Hindlimb muscle (tissue), 1 donor: Measurements from ENCODE around the gene GNPTG. TPM values are rescaled to one million over a fixed set of nuclear protein-coding genes. Genes with fewer than 3 reads are reported as not detected.

Source experiments
- DNase-seq: peaks from one replicate; pipeline ENCODE4 v3.0.0-alpha.2; 2013
- polyA plus RNA-seq: library from polyadenylated mRNA; unstranded; fragments of 120-200 nt; gene quantifications from one replicate; pipeline ENCODE4 v1.2.1, GENCODE V29; 2013; ENCODE audit not compliant: insufficient read length

Gene GNPTG
- polyA plus RNA-seq, 1 donor = 40.6 TPM

DNA sequence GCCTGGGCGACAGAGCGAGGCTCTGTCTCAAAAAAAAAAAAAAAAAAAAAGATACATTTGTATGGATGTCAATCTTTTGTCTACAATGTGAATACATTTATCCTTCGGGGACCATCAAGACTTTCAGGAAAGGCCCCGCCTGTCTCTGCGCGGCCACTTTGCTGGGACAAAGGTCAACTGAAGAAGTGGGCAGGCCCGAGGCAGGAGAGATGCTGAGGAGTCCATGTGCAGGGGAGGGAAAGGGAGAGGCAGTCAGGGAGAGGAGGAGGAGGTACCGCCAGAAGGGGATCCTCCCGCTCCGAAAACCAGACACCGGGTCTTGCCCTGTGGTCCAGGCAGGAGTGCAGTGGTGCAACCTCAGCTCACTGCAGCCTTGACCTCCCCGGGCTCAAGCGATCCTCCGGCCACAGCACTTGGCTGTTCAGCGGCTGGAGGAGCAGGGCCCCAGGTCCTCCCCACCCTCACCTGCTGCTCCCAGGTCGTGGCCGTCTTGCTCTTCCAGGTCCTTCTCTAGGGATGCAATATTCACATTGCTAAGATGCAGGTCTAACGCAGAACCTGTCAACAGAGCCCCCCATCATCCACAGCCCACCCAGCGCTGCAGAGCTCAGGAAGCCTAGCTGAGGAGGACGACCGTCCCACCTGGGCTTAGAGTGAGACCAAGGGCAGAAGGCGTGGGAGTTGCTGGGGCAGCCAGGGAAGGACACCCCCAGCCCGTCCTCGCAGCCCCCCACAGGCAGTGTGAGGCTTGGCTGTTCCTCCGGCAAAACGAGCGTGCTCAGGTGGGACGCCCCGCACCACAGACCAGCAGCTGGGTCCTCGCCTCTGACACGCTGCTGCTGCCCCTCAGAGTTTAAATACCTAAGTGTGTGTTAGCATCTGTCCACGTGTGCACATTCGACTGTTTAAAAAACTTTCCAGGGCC is 19.6 kb downstream of the GNPTG start:
- no peak for DNase-seq

DNA sequence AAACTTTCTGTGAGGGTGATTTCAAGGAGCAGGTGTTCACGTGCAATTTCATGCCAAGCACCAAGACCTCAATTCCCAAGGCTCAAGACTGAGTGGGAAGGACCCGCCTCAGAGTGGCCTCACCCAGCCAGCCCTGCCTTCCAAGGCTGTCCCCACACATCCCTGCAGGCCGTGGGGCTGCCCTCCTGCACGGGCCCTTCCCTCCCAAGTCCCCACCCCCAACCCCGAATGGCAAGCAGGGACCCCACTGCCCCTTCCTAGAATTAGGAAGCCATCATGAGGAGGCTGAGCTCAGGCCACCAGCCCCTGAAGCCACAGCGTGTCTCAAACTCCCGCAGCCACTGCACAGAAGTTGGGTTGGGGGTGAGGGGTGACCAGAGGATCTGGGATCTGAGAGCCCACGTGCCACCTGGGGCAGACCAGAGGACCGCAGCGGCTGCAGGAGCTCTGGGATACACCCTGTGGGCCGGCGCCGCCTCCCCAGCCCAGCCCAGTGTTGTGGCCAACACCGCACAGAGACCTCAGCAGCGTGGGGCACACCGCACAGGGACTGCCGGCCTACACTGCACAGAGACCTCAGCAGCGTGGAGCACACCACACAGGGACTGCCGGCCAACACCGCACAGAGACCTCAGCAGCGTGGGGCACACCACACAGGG is 20.7 kb downstream of the GNPTG start:
- DNase-seq = no peak

DNA sequence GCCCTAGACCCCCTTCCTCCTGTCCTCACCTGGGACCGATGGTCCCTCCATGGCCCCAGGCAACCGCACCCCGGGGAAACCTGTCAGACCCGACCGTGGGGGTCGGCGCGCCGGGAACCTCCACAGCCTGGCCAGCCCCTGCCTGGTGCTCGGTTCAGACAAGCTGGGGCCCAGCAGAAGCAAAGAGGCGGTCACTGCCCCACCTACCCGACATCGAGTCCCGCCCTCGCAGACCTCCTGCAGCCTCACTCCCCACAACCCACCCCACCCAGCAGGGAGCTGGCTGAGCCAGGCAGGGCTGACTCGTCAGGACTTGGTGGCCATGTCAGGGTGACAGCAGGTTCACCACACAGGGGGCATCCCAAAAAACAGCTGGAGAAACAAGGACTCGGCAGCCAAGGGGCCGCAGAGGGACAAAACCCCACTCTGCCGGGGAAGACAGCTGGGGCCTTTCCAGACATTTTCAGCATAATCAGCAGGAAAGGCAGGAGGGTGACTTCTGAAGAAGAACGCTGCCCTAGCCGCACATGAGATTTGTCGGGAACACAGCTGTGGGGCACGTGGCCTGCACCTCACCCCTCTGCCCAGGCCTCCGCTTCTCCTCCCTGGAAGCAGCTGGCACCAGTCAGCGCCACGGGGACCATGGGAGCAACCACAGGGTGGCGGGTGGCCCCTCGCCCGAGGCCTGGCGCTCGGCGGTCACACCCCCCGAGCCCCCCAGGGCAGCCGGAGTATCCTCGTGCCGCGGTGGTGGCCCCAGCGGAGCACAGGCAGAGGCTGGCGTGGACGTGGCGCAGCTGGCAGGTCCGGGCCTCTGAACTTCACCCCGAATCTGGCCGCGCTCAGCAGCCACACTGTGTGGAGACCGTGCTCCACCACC is 22.9 kb downstream of the GNPTG start:
- no peak for DNase-seq

DNA sequence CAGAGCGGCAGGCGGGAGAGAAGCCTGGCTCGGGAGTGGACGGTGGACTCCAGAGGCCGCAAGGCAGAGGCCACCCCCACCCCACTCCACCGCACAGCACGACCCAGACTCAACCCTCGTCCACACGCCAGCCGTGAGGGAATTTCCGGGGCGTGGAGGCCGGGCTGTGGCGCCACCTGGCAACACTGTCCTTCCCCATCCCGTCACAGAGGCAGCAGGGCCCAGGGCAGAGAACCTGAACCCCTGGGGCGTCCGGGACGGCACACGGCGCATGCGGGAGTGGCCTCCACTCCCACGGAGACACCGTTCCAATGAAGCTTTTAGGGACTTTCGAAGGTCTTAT is 23.5 kb downstream of the GNPTG start:
- no peak for DNase-seq

DNA sequence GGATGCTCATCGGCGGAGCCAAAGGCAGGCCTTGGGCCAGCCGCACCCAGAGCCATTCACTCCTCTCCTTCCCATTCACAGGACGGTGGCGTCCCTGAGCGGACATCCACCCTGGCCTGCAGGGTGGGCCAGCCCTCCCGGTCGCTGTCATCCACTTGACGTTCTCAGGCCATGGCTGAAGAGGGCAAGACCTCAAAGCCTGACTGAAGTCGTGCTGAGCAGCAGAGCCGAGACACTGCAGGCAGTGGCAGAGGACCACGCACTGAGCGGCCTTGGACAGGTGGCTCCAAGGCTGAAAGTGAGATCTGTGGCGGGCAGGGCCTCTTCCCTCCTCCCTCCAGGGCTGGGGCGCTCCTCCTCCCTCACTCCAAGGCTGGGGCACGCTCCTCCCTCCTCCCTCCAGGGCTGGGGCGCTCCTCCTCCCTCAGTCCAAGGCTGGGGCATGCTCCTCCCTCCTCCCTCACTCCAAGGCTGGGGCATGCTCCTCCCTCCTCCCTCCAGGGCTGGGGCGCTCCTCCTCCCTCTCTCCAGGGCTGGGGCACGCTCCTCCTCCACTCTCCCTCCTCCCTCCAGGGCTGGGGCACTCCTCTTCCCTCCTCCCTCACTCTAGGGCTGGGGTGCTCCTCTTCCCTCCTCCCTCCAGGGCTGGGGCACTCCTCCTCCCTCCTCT is 24.1 kb downstream of the GNPTG start:
- no peak for DNase-seq

DNA sequence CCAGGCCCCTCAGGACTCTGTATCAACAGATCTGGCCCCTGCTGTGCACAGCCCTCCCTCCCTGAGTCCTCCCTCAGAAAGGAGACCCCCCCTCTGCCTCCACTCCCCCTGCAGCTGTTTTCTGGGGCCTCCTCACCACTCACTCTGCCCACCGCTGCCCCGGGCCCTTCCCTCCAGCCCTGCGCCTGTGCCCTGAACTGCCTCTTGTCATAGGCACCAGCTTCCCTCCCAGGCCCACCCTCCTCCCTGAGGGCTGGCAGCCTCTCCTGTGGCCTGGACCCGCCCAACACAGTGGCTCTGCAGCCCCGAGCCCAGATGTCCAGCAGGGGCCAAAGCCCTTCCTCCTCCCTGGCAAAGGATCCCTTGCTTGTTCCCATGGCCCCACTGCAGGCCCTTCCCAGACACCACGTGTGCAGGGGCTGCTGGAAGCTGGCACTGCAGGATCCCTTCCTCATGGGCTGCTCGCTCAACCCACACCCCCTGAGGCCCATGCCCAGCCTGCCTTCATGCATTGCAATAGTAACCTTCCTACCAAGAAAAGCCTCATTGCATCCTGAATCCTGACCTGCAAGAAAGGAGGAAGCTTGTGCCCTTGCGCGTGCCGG is 25.8 kb downstream of the GNPTG start:
- DNase-seq = no peak

DNA sequence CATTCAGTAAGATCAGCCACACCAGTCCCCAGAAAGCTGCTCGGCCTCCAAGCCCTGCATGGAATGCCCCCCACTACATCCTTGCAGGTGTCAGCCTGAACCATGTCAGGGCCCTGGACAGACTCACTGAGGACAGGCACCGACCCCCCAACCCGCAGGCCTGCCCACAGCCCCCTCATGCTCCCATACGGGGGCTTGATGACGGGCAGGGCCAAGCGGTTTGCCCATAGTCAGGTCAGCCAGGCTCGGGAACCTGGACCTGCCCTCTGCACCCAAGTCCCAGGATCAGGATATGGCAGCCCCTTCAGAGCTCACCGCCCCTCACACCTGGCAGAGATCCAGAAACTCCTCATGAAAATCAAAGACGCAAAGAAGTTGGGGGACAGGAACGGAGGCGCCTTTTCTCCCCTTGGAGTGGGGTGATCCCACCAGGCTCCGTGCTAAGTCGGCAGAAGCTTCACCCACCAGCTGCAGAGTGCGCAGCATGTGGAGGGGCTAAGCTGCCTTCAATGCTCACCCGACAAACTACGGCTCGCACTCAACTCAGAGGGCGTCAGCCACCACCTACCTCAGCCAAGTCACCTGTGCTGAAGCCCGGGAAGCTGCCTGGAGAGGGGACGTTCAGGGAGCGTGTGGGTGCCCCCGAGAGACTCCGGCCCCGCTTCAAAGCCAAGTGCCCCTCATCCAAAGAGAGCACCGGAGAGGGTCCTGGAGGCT is 26.5 kb downstream of the GNPTG start:
- no peak for DNase-seq

DNA sequence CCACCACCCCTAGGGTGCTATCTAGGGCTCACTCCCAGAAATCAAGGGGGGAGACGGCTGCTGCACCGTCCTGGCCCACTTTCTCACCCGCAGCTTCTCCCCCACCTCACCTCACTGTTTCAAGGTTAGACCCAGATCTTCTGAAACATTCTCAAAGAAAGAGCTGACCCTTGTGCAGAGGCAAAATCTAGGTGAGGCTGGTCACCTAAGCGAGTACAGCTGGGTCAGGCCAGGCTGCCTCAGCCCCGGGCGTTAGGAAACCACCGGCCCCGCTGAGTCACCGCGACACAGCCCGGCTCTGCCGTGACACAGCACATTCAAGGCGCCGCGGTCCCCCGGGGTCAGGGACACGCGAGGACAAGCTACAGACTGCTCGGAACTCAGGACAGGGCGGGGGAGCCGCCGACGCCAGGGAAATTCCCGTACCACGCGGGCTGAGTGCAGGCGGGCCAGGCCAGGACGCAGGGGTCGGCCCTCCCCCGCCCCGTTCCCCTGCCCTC is 27.1 kb downstream of the GNPTG start:
- DNase-seq = peak; percentile 56

DNA sequence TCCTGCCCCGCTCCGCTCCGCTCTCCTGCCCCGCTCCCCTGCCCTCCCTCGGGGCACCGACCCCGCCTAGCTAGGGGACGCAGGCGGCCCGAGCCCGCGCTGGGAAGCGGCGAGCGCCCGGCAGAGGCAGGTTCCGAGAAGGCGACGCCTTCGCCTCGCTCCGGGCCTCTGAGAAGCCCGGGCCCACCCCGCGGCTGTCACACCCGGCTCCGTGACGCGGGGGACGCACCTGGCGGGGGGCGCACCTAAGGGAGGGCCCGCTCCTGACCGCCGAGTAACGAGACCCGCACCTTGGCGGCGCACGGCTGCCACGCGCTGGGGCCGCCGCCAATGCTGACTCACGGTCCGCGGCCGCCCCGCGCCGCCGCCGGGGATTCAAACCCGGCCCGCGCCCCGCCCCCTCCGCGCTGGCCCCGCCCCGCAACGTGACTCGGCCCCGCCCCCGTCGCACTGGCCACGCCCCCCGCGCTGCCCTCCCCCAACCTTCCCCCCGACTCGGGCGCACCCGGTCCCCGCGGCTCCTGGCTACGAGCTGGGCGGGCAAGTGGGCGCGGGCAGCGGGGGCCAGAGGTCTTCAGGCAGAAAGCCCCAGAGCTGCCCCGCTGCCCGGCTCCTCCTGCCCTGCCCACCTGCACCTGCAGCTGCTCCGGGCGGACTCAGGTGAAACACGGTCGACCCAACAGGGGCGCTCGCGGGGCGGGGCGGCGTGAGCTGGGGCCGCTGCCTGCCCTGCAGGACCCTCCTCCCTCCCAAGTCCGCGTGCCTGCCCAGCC is 27.8 kb downstream of the GNPTG start:
- peak; percentile 31 for DNase-seq

DNA sequence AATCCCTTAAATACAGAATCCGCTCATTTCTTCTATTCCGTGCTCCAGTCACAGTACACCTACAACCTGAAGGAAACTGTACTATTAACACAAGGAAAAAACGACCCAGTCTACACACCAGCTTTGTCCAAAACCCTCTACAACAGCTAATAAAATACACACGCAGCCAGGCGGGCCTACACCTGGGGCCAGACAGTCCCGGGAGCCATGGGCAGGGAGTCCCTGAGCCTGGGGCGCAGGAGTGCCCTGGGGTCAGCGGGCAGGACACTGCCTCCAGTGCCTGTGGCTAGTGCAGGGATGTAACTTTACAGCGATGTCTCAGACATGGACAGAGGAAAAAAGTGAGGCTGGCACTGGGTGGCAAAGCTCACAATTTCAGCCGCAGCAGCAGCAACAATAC is 28.5 kb downstream of the GNPTG start:
- no peak for DNase-seq

DNA sequence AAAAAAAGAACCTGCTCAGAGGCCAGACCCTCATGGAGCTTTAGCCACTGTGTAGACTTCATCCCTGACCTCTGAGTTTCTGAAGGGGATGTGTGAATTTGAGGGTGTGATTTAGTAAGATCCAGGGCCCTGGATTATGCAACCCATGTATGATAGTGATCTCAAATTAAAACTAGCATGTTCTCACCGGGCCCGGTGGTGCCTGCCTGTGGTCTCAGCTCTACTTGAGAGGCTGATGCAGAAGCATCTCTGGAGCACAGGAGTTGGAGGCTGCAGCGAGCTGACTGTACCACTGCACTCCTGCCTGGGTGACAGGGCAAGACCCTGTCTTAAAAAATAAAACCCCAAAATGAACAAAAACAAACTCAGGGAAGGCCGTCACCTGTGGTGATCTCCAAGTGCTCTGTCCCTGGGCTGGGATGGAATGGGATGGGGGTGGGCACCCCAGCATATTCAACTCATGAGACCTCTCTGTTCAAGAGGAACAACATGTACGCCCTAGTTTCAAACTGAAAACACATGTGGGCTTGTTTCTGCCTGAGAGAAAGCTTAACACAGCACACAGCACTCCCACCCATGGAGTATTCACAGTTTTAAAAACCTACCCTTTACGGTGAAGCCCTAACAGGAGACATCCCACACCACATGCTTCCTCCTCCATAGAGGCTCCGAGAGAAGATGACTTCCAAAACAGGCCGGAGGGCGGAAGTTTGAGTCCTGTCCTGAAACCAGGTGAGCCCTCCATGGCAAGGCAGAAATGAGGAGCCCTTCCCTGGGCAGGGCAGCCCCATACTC is 30.1 kb downstream of the GNPTG start:
- DNase-seq = no peak

DNA sequence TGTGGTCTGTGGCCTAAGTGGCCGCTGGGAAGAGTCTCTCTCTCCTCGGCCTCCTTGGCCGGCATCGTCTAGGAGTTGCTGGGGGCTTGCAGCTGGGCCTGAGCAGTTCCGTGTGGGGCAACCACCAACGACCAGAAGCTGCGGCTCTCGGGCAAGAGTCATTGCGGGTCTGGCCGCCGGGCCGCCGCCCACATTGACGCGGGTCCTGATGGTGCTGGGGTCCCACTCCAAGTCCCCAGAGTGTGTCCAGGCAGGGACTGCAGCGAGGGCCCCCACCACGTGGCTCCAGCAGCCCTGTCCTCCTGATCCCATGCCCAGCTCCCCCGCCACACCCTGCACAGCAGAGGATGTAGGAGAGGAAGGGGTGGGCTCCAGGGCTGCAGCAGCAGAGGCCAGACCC is 31.8 kb downstream of the GNPTG start:
- no peak for DNase-seq

DNA sequence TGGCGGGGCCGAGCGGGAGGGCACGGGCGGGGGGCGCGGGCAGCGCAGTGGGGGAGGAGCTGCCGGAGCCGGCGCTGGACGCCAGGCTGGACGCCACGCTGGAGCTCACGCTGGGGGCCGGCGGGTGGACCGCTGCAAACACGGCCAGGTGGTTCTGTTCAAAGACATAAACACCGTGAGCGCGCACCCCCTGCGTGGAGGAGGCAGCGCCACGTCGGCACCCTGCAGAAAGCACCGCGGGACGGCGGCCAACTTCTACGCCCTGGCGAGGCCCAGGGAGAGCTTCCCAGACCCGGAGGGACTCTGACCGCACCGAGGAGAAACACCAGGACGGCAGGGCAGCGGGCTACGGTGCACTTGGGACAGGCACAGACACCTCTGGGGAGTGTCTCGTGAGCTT is 33.5 kb downstream of the GNPTG start:
- DNase-seq = no peak

DNA sequence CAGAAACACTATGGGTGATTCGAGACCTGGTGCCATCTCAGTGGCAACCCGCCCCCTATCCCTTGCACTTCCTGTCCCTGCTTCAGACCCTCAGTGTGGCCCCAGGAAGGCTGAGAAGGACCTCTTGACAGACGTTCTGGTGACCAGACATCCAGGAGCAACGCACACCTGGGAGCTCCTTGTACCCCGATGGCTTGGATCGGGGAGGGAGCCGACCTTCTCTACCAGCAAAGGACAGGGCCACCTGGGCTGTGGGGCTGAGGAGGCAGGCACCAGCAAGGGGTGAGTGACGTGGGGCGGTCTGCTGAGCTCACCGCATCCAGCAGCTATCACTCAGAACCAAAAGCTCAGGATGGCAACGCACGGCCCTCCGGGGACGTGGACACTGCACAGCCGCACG is 35.6 kb downstream of the GNPTG start:
- no peak for DNase-seq

DNA sequence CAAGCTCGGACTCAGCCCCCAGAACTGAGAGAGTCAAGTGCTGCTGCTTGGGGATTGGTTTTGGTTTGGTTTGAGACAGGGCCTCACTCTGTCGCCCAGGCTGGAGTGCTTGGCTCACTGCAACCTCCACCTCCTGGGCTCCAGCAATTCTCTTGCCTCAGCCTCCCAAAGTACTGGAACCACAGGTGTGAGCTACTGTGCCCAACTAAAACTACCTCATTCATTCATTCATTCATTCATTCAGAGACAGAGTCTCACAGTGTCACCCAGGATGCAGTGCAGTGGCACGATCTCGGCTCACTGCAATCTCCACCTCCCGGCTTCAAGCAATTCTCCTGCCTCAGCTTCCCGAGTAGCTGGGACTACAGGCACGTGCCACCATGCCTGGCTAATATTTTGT is 38.0 kb downstream of the GNPTG start:
- DNase-seq = no peak

DNA sequence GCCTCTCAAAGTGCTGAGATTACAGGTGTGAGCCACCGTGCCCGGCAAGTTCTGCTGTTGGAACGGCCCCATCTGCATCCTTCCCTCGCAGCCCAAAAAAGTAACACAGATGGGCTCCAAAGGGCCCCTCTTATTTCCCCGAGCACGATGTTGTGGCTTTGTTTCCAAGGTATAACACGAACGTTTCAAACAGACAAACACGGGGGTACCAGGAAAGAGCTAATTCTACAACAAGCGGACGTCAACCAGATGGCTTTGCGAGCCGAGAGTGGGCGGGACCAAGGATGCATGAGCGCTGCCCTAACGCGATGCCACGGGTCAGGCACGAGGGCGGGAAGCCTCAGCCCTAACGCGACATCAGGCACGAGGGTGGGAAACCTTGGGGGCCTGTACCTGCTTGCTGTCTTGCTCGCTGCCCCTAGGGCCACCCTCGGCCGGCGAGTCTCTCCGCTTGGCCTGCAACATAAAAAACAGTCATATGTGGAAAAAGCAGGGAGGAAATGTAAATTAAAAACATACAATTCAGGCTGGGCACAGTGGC is 38.6 kb downstream of the GNPTG start:
- DNase-seq = no peak

DNA sequence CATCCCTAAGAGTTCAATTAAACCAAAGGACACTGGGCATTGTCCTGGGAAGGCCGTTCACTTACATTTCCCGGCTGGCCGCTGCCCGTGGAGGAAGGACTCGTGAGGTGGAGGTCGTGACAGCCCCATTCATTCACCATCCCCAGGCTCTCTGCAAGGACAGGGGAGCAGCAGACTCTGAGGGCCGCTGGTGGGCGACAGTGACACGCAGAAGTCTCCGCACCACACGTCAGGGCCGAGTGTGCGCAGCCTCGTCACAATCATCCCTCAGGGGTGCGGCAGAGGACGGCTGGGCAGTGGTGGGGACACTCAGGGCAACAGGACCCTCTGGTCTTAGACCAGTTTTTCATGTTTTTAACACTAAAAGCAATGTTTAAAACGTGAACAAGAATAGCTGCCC is 41.1 kb downstream of the GNPTG start:
- no peak for DNase-seq

DNA sequence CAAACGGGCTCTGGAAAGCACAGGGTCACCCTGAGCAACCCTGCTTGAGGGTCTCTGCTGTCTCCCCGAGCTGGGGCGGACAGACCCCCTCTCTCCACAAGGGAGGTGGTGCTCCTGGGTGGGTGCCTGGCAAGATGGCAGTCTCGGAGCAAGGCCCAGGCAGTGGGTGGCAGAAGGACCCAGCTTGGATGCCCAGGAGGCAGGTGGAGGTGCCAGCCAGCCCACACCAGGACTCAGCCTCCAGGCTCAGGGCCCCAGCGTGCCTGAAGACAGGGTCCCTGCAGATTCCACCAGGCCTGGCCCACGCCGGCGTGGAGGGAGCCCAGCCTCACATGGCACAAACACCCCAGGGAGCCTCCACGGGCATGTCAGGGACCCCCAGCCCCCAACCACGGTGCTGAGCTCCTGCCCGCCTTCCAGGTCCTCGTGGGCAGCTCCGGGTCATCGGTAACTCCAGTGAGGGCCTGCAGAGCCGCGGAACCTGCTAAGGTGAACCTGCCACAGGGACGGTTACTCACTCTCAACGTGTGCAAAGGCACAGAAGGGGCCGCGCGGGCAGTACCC is 42.0 kb downstream of the GNPTG start:
- DNase-seq = no peak

DNA sequence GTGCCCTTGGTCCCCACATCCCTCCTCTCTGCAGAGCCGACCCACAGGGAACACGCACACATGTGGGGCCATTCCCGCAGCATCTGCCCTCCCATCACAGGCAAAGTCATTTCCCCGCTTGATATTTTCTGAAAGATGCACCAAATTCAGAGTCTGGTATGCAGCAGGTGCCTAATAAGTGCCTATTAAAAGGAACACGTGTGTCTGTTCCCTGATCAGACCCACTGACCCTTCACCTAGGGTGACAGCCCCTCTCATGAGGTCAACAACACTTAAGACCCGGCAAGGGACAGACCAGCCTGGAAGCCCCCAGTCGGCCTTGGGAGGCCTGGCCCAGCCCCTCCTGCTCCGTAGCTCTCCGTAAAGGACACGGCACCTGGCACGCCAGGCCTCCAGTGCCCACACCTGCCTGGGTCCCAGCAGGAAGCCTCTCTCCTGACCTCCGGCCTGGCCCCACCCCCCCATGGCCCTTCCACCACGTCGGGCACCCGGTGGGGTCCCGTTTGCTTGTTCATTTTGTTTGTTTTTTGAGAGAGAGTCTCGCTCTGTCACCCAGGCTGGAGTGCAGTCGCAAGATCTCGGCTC is 42.7 kb downstream of the GNPTG start:
- DNase-seq = no peak
